ENCODE measurements around the gene DAB1. TPM values are rescaled to one million over a fixed set of nuclear protein-coding genes. Genes with fewer than 3 reads are reported as not detected.

Gene DAB1
- total RNA-seq, 4 donors from 2014 or later, result under 0.01 to 5.9 (median 0.61) TPM

DNA sequence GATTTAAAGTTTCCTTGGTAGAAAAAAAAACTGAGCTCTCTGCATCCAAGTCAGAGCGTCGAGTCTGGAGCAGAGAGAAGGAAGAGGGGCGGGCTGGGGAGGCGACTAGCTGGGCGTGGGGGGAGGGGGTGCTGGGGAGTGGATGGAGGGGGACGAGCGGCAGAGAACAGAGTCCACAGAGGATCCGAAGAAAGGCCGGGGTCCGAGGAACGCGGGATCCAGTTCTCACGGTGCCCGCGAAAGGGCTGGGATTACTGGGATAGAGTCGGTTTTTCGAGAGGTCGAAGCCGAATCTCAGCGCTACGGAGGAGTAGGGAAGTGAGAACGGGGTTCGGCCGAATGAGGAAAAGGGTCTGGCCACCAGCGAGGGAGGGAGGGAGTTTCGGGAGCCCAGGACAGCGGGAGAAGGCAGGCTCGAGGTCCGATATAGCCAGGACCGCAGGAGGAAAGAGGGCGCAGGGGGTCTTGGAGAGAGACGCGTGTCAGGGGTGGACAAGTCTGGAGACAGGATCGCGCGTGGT, 665 bp downstream of the DAB1 start:
- Histone ChIP-seq H3K27me3 (peaks cover 0 to 35% of the 10 kb centered on the region in 2 donors), H3K9me3 (no peaks in the 10 kb centered on the region), H3K4me3 (peak overlapping the region in 1 of 2 donors; percentile 2), H3K36me3 (no peaks in the 10 kb centered on the region), H3K27ac (no peak overlapping the region), H3K4me1 (peaks cover 0 to 10% of the 10 kb centered on the region in 2 donors)
- no peak for DNase-seq
- intact Hi-C loops (cut with DNase I; ENCODE audit: low total_unique reads), result no loop called here
- TF ChIP-seq, protein P1, sequence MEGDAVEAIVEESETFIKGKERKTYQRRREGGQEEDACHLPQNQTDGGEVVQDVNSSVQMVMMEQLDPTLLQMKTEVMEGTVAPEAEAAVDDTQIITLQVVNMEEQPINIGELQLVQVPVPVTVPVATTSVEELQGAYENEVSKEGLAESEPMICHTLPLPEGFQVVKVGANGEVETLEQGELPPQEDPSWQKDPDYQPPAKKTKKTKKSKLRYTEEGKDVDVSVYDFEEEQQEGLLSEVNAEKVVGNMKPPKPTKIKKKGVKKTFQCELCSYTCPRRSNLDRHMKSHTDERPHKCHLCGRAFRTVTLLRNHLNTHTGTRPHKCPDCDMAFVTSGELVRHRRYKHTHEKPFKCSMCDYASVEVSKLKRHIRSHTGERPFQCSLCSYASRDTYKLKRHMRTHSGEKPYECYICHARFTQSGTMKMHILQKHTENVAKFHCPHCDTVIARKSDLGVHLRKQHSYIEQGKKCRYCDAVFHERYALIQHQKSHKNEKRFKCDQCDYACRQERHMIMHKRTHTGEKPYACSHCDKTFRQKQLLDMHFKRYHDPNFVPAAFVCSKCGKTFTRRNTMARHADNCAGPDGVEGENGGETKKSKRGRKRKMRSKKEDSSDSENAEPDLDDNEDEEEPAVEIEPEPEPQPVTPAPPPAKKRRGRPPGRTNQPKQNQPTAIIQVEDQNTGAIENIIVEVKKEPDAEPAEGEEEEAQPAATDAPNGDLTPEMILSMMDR (IDR thresholded peaks at IDR 0.05), result no peak
- TF ChIP-seq POLR2A (IDR thresholded peaks at IDR 0.05), result no peak

DNA sequence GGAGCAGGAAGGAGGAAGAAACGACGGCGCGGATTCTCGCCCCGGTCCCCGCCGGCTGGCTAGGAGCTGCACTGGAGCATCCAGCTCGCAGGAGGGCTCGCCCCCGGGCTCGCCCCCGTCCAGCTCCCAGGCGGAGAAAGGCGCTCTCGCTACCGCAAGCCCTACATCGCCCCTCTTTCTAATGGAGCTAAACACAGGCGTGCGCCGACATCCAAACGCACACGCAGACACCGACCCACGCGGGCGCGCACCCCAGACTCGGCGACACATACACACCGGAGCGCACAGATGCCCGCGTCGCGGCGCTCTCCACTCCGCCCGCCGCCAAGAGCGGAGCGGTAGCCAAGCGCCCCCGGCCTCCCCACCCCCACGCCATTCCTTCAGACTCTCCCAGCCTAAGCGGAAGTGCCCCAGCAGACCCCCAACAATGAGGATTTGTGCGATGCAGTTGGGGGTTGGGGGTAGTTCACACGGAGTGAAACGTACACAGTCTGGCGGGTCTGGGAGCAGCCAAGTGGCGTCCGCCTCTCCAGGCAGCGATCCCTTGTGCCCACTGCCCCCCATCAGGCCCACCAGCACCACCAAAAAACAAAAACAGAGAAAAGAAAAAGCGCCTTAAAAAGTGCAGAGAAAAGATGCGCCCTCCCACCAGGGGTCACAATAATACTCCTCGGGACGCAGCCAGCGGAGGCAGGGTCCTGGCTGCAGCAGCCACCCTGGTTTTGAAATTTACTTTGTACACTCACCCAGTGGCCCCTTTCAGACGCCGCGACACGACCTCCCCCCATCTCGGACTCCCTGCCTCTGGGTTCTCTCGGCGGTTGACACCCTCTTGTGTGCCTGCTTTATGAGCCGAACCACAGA, 1.4 kb downstream of the DAB1 start:
- no peaks in the 10 kb centered on the region for H3K9me3 ChIP-seq
- DNase-seq, result no peak
- TF ChIP-seq, protein P1 (IDR thresholded peaks at IDR 0.05), result no peak
- no peak for TF ChIP-seq POLR2A (IDR thresholded peaks at IDR 0.05)
- no peak overlapping the region for H3K27ac ChIP-seq
- no peaks in the 10 kb centered on the region for H3K36me3 ChIP-seq
- H3K4me3 ChIP-seq, result peak overlapping the region in 1 of 2 donors; percentile 2
- H3K4me1 ChIP-seq, result peaks cover 0 to 10% of the 10 kb centered on the region in 2 donors
- intact Hi-C loops (cut with DNase I; ENCODE audit: low total_unique reads), result no loop called here
- H3K27me3 ChIP-seq, result peaks cover 0 to 39% of the 10 kb centered on the region in 2 donors

DNA sequence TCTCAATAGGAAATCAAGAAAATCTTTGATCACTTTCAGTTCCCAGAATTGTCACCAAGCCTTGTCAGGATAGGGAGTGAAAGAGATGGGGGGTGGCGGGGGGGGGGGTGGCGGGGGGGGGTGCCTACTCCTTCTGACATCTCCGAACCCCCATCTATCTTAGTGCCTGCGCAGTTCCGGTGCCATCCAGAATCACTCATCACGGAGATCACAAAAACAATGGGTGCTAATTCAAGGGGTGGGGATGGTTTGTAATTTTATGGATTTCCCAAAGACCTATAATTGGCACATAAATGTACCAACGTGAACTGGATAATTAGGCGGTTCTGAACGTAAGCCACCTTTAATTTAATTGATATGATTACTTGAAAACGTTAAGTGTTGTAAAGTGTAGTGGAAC, 2.1 kb downstream of the DAB1 start:
- H3K36me3 ChIP-seq, result no peaks in the 10 kb centered on the region
- no peak overlapping the region for H3K4me3 ChIP-seq
- H3K27ac ChIP-seq, result no peak overlapping the region
- H3K27me3 ChIP-seq, result peaks cover 0 to 39% of the 10 kb centered on the region in 2 donors
- TF ChIP-seq, protein P1 (IDR thresholded peaks at IDR 0.05), result no peak
- TF ChIP-seq POLR2A (IDR thresholded peaks at IDR 0.05), result no peak
- no peaks in the 10 kb centered on the region for H3K9me3 ChIP-seq
- intact Hi-C loops (cut with DNase I; ENCODE audit: low total_unique reads), result no loop called here
- H3K4me1 ChIP-seq, result peaks cover 0 to 10% of the 10 kb centered on the region in 2 donors
- DNase-seq, result no peak

DNA sequence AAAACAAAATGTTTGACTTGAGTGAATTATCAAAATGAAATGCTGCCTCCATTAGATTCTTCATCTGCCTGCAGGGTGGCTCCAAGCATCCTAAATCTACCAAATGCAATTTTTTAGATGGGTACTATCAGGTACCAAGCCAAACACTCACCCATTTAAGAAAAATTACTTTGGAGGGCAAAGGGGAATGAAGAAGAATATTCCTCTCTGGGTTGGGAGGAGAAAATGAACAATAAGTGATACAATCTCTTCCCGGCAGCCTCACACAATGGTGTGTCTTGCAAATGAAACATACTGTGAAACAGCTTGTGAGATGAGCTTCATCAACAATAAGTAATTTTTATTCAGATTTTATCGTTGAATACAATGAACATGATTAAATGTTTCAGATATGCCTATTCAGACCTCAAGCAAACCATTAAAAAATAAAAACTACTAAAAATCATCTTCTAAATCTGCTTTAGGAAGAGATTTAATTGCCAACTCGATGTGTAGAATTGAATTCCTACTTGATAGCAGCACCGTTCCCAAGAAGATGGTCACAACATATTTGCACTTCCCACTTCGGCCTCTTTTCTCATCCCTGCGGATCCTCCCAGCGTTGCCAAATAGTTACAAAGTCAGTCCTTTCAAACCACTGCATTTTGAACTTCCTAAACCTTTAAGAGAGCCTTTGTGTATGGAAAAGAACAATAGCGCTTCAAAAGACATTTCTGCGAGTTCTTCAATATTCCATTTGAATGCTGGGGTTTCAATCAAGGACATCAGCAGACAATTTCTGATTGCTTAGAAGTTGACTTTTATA, 2.7 kb downstream of the DAB1 start:
- H3K27ac ChIP-seq, result no peak overlapping the region

More for the DNA sequence above, 2.7 kb downstream of the DAB1 start:
- no peak for TF ChIP-seq POLR2A (IDR thresholded peaks at IDR 0.05)
- TF ChIP-seq, protein P1 (IDR thresholded peaks at IDR 0.05), result no peak
- no peaks in the 10 kb centered on the region for H3K36me3 ChIP-seq
- H3K4me3 ChIP-seq, result no peak overlapping the region
- intact Hi-C loops (cut with DNase I; ENCODE audit: low total_unique reads), result no loop called here
- no peaks in the 10 kb centered on the region for H3K9me3 ChIP-seq
- H3K27me3 ChIP-seq, result peaks cover 0 to 39% of the 10 kb centered on the region in 2 donors
- no peak for DNase-seq
- H3K4me1 ChIP-seq, result peaks cover 0 to 10% of the 10 kb centered on the region in 2 donors
